GM12892 (cell line): ENCODE results near the gene TULP4.

Experiments
- POLR2A ChIP-seq: IDR thresholded peaks from 2 replicates; pipeline ENCODE4 v1.6.1; 2011; ENCODE audit warnings: low read depth, low read length, control low read depth
- POLR2AphosphoS5 ChIP-seq: IDR thresholded peaks from 2 replicates; pipeline ENCODE4 v1.6.1; 2011; ENCODE audit warnings: low read depth, low read length, control low read depth
- TAF1 ChIP-seq: IDR thresholded peaks from 2 replicates; pipeline ENCODE4 v1.6.1; 2011; ENCODE audit warnings: low read depth, mild to moderate bottlenecking, control low read depth, low read length, borderline replicate concordance

DNA sequence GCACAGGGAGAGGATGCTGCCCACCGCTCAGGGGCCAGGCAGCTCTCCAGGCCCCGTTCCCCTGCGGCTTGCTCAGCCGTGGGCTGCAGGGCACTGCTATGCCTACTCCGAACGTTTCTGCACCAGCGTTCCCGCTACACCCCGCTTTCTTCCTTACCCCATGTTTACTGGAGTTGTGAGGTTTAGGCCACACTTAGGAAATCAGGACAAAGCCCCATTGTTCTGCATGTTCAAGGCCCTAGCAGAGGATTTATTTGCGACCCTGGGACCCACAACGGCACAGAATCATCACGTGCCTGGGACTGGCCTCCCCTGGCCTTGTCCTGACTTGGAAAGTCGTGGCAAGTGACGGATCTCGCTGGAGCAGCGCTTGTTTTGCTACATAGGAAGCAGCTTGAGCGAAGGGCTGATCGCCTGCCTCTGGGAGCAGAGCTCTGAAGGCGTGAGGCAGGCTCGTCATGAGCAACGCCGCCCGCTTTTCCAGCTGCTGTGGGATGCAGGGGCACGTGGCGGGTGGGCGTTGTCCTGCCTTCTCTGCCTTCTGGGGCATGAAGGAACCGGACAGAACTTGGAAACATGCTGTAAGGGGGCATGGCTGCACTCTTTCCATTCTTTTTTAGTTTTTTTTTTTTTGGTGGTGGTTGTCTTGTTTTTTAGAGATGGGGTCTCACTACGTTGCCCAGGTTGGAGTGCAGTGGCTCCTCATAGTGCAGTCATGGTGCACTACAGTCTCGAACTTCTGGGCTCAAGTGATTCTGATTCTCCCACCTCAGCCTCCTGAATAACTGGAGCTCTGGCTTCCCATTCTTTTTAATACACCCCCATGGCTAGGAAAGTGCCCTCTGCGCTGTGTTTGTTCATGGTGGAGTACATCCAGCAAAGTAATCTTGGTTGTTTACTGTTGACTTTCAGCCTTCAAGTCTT is 233.0 kb downstream of the TULP4 start:
- TF ChIP-seq POLR2A, result no peak
- no peak for TF ChIP-seq POLR2AphosphoS5
- TF ChIP-seq TAF1, result no peak
